RPMI8226 (cell line): ENCODE results near the gene DICER1.
"Not testable (repeated sequence)": the region's sequence is repeated elsewhere in the genome, so short reads cannot be mapped to it uniquely, and the experiment has no call there.

Source experiments
- DNase-seq: peaks from one replicate; pipeline ENCODE4 v3.0.0-alpha.2; 2015

DICER1 gene

GRCh38 chr14:95183532-95184412 lies 26.4 kb upstream of the DICER1 start:
- no peak for DNase-seq

DNA sequence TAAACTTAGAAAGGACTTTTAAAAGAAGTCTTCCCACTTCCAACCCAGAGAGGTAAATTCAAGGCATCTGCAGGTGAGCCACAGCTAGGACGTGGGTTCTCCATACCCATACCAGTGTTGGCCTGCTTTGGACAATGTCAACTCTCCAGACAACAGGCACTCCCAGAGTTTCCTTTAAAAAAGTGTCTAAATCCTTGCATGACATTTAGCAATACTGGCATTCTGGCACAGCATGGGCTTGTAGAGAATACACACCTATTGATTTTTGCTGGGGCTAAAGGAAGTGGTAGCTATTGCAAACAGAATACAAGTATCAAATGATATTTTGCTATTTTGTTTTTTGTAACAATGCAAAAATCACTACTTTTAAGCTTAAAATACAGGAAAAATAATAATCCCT lies 25.8 kb upstream of the DICER1 start:
- DNase-seq, result no peak

GRCh38 chr14:95182379-95182778 lies 25.1 kb upstream of the DICER1 start:
- DNase-seq, result no peak

GRCh38 chr14:95180966-95181741 lies 23.8 kb upstream of the DICER1 start:
- no peak for DNase-seq

DNA sequence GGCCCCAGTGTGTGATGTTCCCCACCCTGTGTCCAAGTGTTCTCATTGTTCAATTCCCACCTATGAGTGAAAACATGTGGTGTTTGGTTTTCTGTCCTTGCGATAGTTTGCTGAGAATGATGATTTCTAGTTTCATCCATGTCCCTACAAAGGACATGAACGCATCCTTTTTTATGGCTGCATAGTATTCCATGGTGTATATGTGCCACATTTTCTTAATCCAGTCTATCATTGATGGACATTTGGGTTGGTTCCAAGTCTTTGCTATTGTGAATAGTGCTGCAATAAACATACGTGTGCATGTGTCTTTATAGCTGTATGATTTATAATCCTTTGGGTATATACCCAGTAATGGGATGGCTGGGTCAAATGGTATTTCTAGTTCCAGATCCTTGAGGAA lies 18.3 kb upstream of the DICER1 start:
- DNase-seq, result not testable (repeated sequence)

DNA sequence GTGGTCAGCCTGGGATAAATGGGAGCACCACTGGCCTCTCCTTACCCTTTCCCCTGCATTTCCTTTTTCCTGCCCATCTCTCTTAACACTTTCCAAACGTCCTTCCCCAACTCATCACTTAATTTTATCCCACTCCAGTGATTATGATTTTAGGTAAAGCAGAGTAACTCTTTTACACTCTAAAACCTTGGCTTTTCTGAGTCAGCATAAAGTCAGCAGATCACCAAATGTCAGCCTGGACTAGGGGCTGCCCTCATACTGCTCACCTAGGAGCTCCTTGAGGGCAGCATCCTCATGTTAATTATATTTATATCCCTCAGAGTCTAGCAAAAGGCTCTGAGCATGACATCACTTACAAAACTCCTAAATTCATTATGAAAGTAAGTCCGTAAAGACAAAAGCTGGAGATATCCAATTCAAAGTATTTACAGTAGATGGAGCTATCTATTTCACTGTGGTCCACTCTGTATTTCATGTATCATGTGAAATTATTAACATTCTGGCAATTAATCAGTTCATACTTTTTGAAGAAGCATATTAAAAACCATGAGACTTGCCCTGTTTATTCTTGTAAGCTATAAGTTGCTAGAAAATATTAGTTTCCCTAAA lies 17.0 kb upstream of the DICER1 start:
- no peak for DNase-seq

GRCh38 chr14:95173518-95173917 lies 16.2 kb upstream of the DICER1 start:
- DNase-seq, result no peak

DNA sequence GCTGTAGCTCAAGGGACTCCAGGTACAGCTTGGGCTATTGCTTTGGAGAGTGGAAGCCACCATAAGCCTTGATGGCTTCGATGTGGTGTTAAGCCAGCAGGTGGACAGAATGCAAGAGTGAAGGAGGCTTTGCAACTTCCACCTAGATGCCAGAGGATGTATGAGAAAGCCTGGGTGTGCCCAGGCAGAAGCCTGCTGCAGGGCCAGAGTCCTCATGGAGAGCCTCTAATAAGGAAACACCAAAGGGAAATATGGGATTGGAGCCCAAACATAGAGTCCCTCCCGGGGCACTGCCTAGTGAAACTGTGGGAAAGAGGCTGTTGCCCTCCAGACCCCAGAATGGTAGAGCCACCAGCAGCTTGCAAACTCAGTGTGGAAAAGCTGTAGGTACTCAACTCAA lies 9.8 kb upstream of the DICER1 start:
- no peak for DNase-seq

DNA sequence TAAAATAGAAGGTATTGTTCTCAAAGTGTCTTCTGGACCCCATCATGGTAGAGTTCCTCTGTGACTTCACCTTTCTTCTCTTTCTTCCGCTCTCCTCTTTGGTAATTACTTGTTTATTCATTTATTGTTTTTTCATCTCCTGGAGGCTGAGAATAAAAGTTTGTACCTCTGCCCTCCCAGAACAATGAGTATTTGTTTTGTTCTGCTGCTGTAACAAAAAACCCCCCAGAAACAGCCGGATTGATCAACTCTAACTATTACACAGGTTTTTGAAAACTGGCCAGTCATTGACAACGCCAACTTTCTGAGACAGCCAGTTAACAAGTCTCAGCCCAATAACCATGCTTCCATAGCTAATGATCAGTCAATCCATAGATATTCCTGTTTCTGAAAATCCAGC lies 8.2 kb upstream of the DICER1 start:
- DNase-seq, result no peak

DNA sequence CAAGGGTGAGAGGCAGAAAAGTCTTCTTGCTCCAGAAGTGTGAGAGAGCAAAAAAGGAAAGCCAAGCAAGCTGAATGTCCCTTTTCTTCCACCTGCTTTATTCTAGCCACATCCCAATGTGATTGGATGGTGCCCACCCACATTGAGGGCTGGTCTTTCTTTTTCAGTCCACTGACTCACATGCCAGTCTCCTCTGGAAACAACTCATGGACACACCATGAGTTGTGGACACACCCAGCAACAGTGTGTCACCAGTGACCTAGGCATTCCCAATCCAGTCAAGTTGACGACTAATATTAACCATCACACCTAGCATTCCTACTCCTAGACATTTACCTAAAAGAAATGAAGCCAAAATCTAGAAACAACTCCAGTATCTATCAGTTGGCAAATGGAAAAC lies 7.2 kb upstream of the DICER1 start:
- no peak for DNase-seq

DNA sequence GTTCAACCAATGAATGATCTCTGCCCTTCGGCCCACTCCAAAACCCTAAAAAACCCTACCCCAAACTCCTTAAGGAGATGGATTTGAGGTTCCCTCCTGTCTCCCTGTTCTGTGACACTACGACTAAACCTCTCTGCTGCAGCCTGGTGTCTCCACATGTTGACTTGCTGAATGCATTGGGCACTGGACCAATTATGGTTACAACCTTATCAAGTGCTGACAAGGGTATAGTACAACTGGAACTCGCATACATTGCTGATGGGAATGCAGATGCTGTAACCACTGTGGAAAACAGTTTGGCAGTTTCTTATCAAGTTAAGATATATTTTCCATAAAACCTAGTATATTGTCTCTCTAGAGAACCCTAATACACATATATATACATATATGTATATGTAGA lies 6.3 kb upstream of the DICER1 start:
- no peak for DNase-seq

DNA sequence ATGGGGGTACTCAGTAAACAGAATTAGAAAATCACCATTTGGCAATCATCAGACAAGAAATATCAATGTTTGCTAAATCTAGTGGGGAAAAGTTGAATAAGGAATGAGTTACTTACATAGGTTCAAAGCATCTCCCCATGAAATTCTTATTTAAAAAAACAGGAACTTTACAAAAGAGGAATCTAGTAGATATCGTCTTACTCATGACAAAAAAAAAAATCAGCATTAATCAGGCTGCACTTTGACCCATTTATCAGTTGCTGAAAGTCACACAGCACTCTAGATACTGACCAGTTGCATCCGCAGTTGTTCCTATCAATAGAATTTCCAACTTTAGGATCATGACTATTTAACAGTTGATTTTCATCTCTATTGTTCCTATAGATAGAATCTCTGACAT lies 5.8 kb upstream of the DICER1 start:
- DNase-seq, result no peak

- no peak for DNase-seq
Measured at GRCh38 chr14:95162641-95163040, 5.3 kb upstream of the DICER1 start.

GRCh38 chr14:95157048-95157326 lies 342 bp downstream of the DICER1 start:
- no peak for DNase-seq

- peak; percentile 46 for DNase-seq
Measured at GRCh38 chr14:95156161-95157047, 925 bp downstream of the DICER1 start.

GRCh38 chr14:95155045-95155444 lies 2.3 kb downstream of the DICER1 start:
- no peak for DNase-seq

- DNase-seq, result no peak
Measured at GRCh38 chr14:95153866-95154265, 3.5 kb downstream of the DICER1 start.

DNA sequence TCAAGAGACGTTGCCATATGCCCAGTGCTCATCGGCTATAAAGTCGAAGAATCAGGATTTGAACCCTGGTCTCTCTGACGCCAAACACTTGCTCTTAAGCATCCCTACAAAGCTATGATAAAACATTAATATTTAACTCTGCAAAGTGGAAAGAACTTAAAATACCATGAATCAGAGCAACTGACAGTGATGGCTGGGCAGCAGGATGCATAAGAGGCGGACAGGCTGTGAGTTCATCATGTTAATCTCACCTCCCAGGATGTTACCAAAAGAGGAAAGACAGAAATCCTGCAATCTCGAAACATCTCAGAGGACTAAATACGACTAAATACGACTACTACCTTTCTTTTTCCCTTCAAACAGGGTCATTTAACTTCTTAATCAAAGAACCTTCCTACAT lies 5.8 kb downstream of the DICER1 start:
- DNase-seq, result no peak

DNA sequence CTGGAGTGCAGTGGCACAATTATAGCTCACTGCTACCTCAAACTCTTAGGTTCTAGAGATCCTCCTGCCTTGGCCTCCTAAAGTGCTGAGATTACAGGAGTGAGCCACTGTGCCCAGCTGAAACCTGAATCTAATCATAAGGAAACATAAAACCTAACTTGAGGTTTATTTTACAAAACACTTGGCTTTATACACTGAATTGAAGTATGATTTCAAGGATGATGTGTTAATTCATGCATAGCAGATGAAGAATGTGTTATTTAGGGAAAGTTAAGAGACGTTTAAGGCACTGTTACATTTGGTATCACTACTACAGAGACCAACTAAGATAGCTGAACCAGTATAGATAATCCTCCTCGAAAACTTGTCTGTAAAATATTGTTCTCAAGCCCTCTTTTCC lies 6.4 kb downstream of the DICER1 start:
- DNase-seq, result no peak

DNA sequence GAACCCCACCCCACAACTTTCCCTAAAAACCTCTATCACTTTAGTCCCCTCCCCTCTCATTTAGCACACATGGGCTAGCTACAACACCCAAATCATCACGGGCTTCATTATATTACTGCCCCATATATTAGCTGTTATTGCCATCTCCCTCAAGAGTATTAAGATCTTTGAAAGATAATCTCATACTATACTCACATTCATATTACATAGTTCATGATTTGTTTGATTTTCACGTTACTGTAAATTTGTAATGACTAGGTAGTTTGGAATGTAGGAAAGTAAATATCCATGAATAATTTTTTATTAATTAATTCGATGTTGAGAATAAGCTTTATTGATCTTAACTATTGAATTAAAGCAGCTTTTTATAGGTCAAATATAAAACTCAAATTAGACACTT lies 7.9 kb downstream of the DICER1 start:
- no peak for DNase-seq

DNA sequence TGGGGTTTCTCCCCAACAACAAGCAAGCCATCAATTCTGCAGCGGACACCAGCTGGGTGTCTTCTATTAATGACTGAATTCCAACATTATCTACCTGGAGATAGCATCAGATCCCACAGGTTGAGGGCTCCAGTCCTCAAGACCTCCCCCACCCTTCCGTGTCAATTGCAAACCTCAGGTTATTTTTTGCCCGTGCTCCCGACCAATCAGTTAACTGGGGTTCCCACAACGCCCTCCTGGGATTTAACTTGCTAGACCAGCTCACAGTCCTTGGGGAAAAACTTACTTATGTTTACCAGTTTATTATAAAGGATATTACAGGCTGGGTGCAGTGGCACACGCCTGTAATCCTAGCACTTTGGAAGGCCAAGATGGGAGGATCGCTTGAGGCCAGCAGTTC lies 9.7 kb downstream of the DICER1 start:
- DNase-seq, result no peak

DNA sequence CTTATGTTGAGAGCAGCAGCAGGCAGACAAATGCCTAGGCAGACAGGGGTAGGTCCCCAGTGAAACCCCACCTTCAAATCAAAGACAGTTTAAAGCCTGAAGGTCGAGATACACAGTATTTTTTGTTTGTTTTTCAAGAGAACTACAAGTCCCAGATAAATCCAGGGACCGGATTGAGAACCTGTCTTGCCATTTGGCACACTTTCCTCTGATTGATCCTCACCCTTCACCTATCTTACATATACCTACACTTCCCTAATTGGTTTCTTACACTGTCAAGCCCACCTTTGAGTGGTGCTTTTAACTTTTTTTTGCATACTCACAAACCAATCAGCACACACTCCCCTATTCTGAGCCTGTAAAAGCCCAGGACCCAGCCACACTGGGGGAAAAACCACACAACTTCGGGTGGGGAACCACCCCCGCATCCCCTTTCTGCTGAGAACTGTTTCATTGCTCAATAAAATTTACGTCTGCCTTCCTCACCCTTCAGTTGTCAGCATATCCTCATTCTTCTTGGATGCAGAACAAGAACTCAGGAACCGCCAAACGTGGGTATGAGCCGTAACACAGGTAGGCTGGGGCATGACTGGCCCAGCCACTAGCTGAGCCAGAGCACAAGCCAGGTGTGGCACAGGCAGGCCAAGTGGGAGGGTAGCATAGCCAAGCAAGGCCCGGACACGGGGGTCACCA lies 11.1 kb downstream of the DICER1 start:
- DNase-seq, result no peak
